Suprapubic skin (tissue), 4 donors: ENCODE results near the gene KRTAP1-3.

Source experiments
- CTCF ChIP-seq, 2 donors: fragments of 200-600 bp in 1 of 2; fragments of 450-650 bp in 1 of 2; sonication (generic) in 1 of 2; IDR thresholded peaks; one replicate each; pipeline ENCODE4 v1.5.1; 2016 to 2019; ENCODE audit warnings: antibody characterized with exemption in 2 of 2, mild to moderate bottlenecking in 1 of 2, moderate library complexity in 1 of 2
- EP300 ChIP-seq: sonication (generic); formaldehyde crosslinking; IDR thresholded peaks from one replicate; pipeline ENCODE4 v1.6.1; 2017; ENCODE audit warnings: antibody characterized with exemption
- POLR2A ChIP-seq, 2 donors: fragments of 450-650 bp; IDR thresholded peaks; one replicate each; pipeline ENCODE4 v1.6.1; 2017; ENCODE audit warnings: antibody characterized with exemption in 2 of 2, mild to moderate bottlenecking in 2 of 2, moderate library complexity in 2 of 2
- POLR2AphosphoS5 ChIP-seq, 3 donors: sonication (generic); formaldehyde crosslinking; IDR thresholded peaks; one replicate each; pipeline ENCODE4 v1.6.1; 2017; ENCODE audit warnings: antibody characterized with exemption in 3 of 3

GRCh38 chr17:40993839-40994238 lies 40.8 kb downstream of the KRTAP1-3 start, which contains the start of gene KRTAP3-3:
- TF ChIP-seq CTCF (IDR thresholded peaks at IDR 0.05), result no peak
- no peak for TF ChIP-seq POLR2A (IDR thresholded peaks at IDR 0.05)
- TF ChIP-seq EP300, result no peak
- TF ChIP-seq POLR2AphosphoS5 (IDR thresholded peaks at IDR 0.05), result no peak
